ENCODE results near the gene HDAC11. TPM values are rescaled to one million over a fixed set of nuclear protein-coding genes. Genes with fewer than 3 reads are reported as not detected.

Gene HDAC11
- total and polyA plus RNA-seq, 9 of the 15 experiments (the other 6 are each of a cell fraction or from before 2014, with no cell fraction given): 0.60 to 6.0 (median 4.5) TPM

GRCh38 chr3:13550423-13550690, 70.3 kb downstream of the HDAC11 start:
- FAIRE-seq: no peak
- intact Hi-C loops (cut with micrococcal nuclease): loop anchor here (10.0 kb wide), 1 partner anchor 94 kb away; no protein-coding TSS in a partner anchor
- no TSS peak for BruUV-seq (replicated peaks)
- TF ChIP-seq SPI1 (IDR thresholded peaks at IDR 0.05; ENCODE audit: borderline replicate concordance, low read depth, low read length) (peak; percentile 55; the same call in 1 of the 2 replicates), CCAR2 (IDR thresholded peaks at IDR 0.05; ENCODE audit: low read depth, low read length) (no peak)
- peaks cover 3% of the 10 kb centered on the region for H3K9me1 ChIP-seq (ENCODE audit: control insufficient read depth, insufficient read depth, low read length)
- CTCF ChIA-PET (ENCODE audit: low intra/inter-chr PET ratio): no interaction called here
- no peak overlapping the region for H3K27ac ChIP-seq (ENCODE audit: extremely low read depth, low read depth, low read length)
- peaks cover 12 to 42% of the 10 kb centered on the region in 2 experiments; a peak in 3 of 5 replicates for H3K27me3 ChIP-seq (ENCODE audit: control insufficient read depth in 2 of 2, insufficient read depth in 2 of 2, low read length in 2 of 2)
- no peak overlapping the region for H3K9ac ChIP-seq (ENCODE audit: insufficient read depth in 1 of 2, low read depth in 2 of 2, low read length in 2 of 2)
- H4K20me1 ChIP-seq (replicated peaks; ENCODE audit: control insufficient read depth, insufficient read depth, low read length): peaks cover 35% of the 10 kb centered on the region
- no peak for DNase-seq (ENCODE audit: extremely low read depth in 1 of 4, low spot score in 3 of 4)
- ATAC-seq: no peak
- H3K4me3 ChIP-seq: no peak overlapping the region
- H3K9me3 ChIP-seq (replicated peaks; ENCODE audit: control insufficient read depth, insufficient read depth, low read depth, low read length): no peaks in the 10 kb centered on the region; the same call in 1 of the 2 replicates
- H3K79me2 ChIP-seq (ENCODE audit: control insufficient read depth, insufficient read depth, low read length): no peaks in the 10 kb centered on the region
- peaks cover 19 to 45% of the 10 kb centered on the region in 2 experiments; a peak in 4 of 5 replicates for H3K4me1 ChIP-seq (replicated peaks in 1 of 2; ENCODE audit: control insufficient read depth in 2 of 2, insufficient read depth in 2 of 2, low read length in 2 of 2)
- 9% methylated on average over 2 of the region's 2 CpGs for WGBS (ENCODE audit: insufficient coverage, low coverage, missing lambda C conversion rate)
- H2AFZ ChIP-seq (ENCODE audit: low read depth, low read length): no peak overlapping the region
- H3K36me3 ChIP-seq (ENCODE audit: control insufficient read depth, insufficient read depth, low read length): no peaks in the 10 kb centered on the region
- POLR2A ChIA-PET: interaction anchor here (0.8 to 1.0 kb wide), 3 partner anchors 10 to 24 kb away, joined by 3 to 4 read pairs (median 4); no protein-coding TSS in a partner anchor
- no peak overlapping the region for H3K4me2 ChIP-seq (ENCODE audit: insufficient read depth, low read length)
- in situ Hi-C loops (cut with MboI): no loop called here

GRCh38 chr3:13550791-13551360, 70.8 kb downstream of the HDAC11 start:
- no peak overlapping the region for H3K4me3 ChIP-seq
- WGBS (ENCODE audit: insufficient coverage, low coverage, missing lambda C conversion rate): 19% methylated on average over 13 of the region's 13 CpGs
- no peak for DNase-seq (ENCODE audit: extremely low read depth in 1 of 4, low spot score in 3 of 4)
- H3K4me2 ChIP-seq (ENCODE audit: insufficient read depth, low read length): no peak overlapping the region
- no peak overlapping the region; a peak in 1 of 4 replicates for H3K9ac ChIP-seq (ENCODE audit: insufficient read depth in 1 of 2, low read depth in 2 of 2, low read length in 2 of 2)
- no peak for FAIRE-seq
- no peak for ATAC-seq
- peaks cover 3% of the 10 kb centered on the region for H3K9me1 ChIP-seq (ENCODE audit: control insufficient read depth, insufficient read depth, low read length)
- no peaks in the 10 kb centered on the region for H3K36me3 ChIP-seq (ENCODE audit: control insufficient read depth, insufficient read depth, low read length)
- no peaks in the 10 kb centered on the region; the same call in 1 of the 2 replicates for H3K9me3 ChIP-seq (replicated peaks; ENCODE audit: control insufficient read depth, insufficient read depth, low read depth, low read length)
- H3K4me1 ChIP-seq (replicated peaks in 1 of 2; ENCODE audit: control insufficient read depth in 2 of 2, insufficient read depth in 2 of 2, low read length in 2 of 2): peaks cover 17 to 44% of the 10 kb centered on the region in 2 experiments; a peak in 4 of 5 replicates
- peaks cover 12 to 45% of the 10 kb centered on the region in 2 experiments; a peak in 3 of 5 replicates for H3K27me3 ChIP-seq (ENCODE audit: control insufficient read depth in 2 of 2, insufficient read depth in 2 of 2, low read length in 2 of 2)
- H3K27ac ChIP-seq (ENCODE audit: extremely low read depth, low read depth, low read length): no peak overlapping the region
- in situ Hi-C loops (cut with MboI) (no loop called here), intact Hi-C loops (cut with micrococcal nuclease) (loop anchor here (10.0 kb wide), 1 partner anchor 94 kb away; no protein-coding TSS in a partner anchor)
- no peaks in the 10 kb centered on the region for H3K79me2 ChIP-seq (ENCODE audit: control insufficient read depth, insufficient read depth, low read length)
- no peak overlapping the region for H2AFZ ChIP-seq (ENCODE audit: low read depth, low read length)
- ChIA-PET CTCF (ENCODE audit: low intra/inter-chr PET ratio) (no interaction called here), POLR2A (interaction anchor here (0.8 to 1.2 kb wide), 4 partner anchors 10 to 24 kb away, joined by 3 to 4 read pairs (median 4); no protein-coding TSS in a partner anchor)
- no TSS peak for BruUV-seq (replicated peaks)
- peaks cover 35% of the 10 kb centered on the region for H4K20me1 ChIP-seq (replicated peaks; ENCODE audit: control insufficient read depth, insufficient read depth, low read length)
- no peak for TF ChIP-seq TRIM25 (IDR thresholded peaks at IDR 0.05; ENCODE audit: borderline replicate concordance)
- TF ChIP-seq EP300 (IDR thresholded peaks at IDR 0.05; ENCODE audit: low read length): no peak
- no peak for TF ChIP-seq SMAD4 (CRISPR knock-in tag; conservative IDR thresholded peaks at IDR 0.05)
- no peak for TF ChIP-seq PREB (CRISPR knock-in tag; IDR thresholded peaks at IDR 0.05)
- no peak for TF ChIP-seq MTA2 (IDR thresholded peaks at IDR 0.05; ENCODE audit: low read depth)
- TF ChIP-seq E2F8 (IDR thresholded peaks at IDR 0.05; ENCODE audit: low read depth, partially characterized antibody): no peak
- TF ChIP-seq LARP7 (IDR thresholded peaks at IDR 0.05): no peak
- TF ChIP-seq ZNF282 (CRISPR knock-in tag; IDR thresholded peaks at IDR 0.05): no peak

All from K562 (cell line).